GM21786 (cell line): ENCODE measurements around the gene WAPL.
A peak's percentile ranks its signal among the peaks of the same experiment; 100 is the strongest.
"Not testable (repeated sequence)": the region's sequence is repeated elsewhere in the genome, so short reads cannot be mapped to it uniquely, and the experiment has no call there.

Experiments used
- ATAC-seq: cut with Tn5 transposase; IDR thresholded peaks from one replicate; pipeline ENCODE4 v1.9.1; 2021; ENCODE audit not compliant: unreplicated experiment

WAPL gene

GRCh38 chr10:86525713-86526112 lies 4.1 kb upstream of the WAPL start:
- not testable (repeated sequence) for ATAC-seq

GRCh38 chr10:86524225-86524962 lies 2.8 kb upstream of the WAPL start:
- ATAC-seq: no peak

GRCh38 chr10:86523348-86523747 lies 1.8 kb upstream of the WAPL start:
- ATAC-seq: no peak

GRCh38 chr10:86522510-86522855 lies 891 bp upstream of the WAPL start:
- ATAC-seq: no peak

GRCh38 chr10:86520871-86521677 lies 518 bp downstream of the WAPL start:
- peak; percentile 7 for ATAC-seq

GRCh38 chr10:86518781-86519180 lies 2.8 kb downstream of the WAPL start:
- ATAC-seq: no peak

GRCh38 chr10:86512137-86512536 lies 9.5 kb downstream of the WAPL start:
- ATAC-seq: no peak

- ATAC-seq: no peak
Measured at GRCh38 chr10:86511027-86511865, 10.3 kb downstream of the WAPL start.

- no peak for ATAC-seq
Measured at GRCh38 chr10:86509145-86509544, 12.4 kb downstream of the WAPL start.

GRCh38 chr10:86508217-86508616 lies 13.4 kb downstream of the WAPL start:
- ATAC-seq: no peak

GRCh38 chr10:86506499-86506898 lies 15.1 kb downstream of the WAPL start:
- ATAC-seq: no peak

GRCh38 chr10:86506062-86506461 lies 15.5 kb downstream of the WAPL start:
- ATAC-seq: no peak

- ATAC-seq: no peak
Measured at GRCh38 chr10:86504510-86504909, 17.1 kb downstream of the WAPL start.

GRCh38 chr10:86500846-86501245 lies 20.7 kb downstream of the WAPL start:
- no peak for ATAC-seq

GRCh38 chr10:86498598-86498997 lies 23.0 kb downstream of the WAPL start:
- no peak for ATAC-seq

GRCh38 chr10:86497621-86498020 lies 24.0 kb downstream of the WAPL start:
- no peak for ATAC-seq

GRCh38 chr10:86489960-86490612 lies 31.5 kb downstream of the WAPL start:
- no peak for ATAC-seq

GRCh38 chr10:86489071-86489810 lies 32.4 kb downstream of the WAPL start:
- ATAC-seq: no peak

GRCh38 chr10:86486856-86487255 lies 34.7 kb downstream of the WAPL start:
- ATAC-seq: no peak

GRCh38 chr10:86483664-86484063 lies 37.9 kb downstream of the WAPL start:
- ATAC-seq: no peak
